ENCODE measurements around the gene PTGER3. TPM values are rescaled to one million over a fixed set of nuclear protein-coding genes. Genes with fewer than 3 reads are reported as not detected.

Gene PTGER3
- total and polyA plus RNA-seq, 10 of the 15 experiments (the other 5 are each of a cell fraction or from before 2014, with no cell fraction given) = under 0.01 to 0.04 (median 0.02) TPM; not detected in 7

GRCh38 chr1:71053758-71054157 lies 6.1 kb upstream of the PTGER3 start:
- Histone ChIP-seq H3K36me3 (ENCODE audit: control insufficient read depth in 2 of 2, insufficient read depth in 2 of 2, low read length in 1 of 2) (peaks cover 0 to 4% of the 10 kb centered on the region in 2 experiments; a peak in 2 of 4 replicates), H3K4me3 (no peak overlapping the region), H2AFZ (ENCODE audit: control insufficient read depth, low read depth, low read length) (no peak overlapping the region), H3K4me2 (ENCODE audit: control insufficient read depth, insufficient read depth) (no peak overlapping the region), H3K79me2 (ENCODE audit: control insufficient read depth, insufficient read depth, low read length) (no peaks in the 10 kb centered on the region), H3K27ac (ENCODE audit: control insufficient read depth, insufficient read depth) (no peak overlapping the region), H3K9me3 (replicated peaks; ENCODE audit: control insufficient read depth, insufficient read depth, low read length) (no peaks in the 10 kb centered on the region), H3K27me3 (replicated peaks in 1 of 2; ENCODE audit: control insufficient read depth in 2 of 2, insufficient read depth in 2 of 2, low read length in 1 of 2) (no peaks in the 10 kb centered on the region), H3K4me1 (ENCODE audit: control insufficient read depth, insufficient read depth, low read length) (no peaks in the 10 kb centered on the region), H4K20me1 (ENCODE audit: control insufficient read depth, insufficient read depth) (no peaks in the 10 kb centered on the region), H3K9ac (ENCODE audit: control insufficient read depth, insufficient read depth, low read length) (no peak overlapping the region)
- ChIA-PET RAD21 (ENCODE audit: unreplicated experiment) (no interaction called here), SMC1A (ENCODE audit: uncharacterized antibody, unreplicated experiment) (no interaction called here), CTCF (no interaction called here), POLR2A (no interaction called here)
- intact Hi-C loops (cut with micrococcal nuclease; ENCODE audit: unreplicated experiment) (loop anchor here (5.0 to 10.0 kb wide), 2 partner anchors 311 to 919 kb away; no protein-coding TSS in a partner anchor), in situ Hi-C loops (cut with MboI) (loop anchor here (5.0 to 10.0 kb wide), 3 partner anchors 366 to 919 kb away; no protein-coding TSS in a partner anchor)
- ATAC-seq = peak; percentile 34
- 60% methylated on average over 7 of the region's 7 CpGs for WGBS (ENCODE audit: insufficient coverage, insufficient replicate concordance, low lambda C conversion rate, missing lambda C conversion rate)
- FAIRE-seq = no peak
- no peak for DNase-seq (ENCODE audit: low read depth, low spot score)
- no TSS peak for BruUV-seq (replicated peaks)
- TF ChIP-seq ZBED1 (IDR thresholded peaks at IDR 0.05; ENCODE audit: borderline replicate concordance) (no peak), TCF12 (IDR thresholded peaks at IDR 0.05; ENCODE audit: low read depth, low read length) (no peak), POLR2AphosphoS2 (IDR thresholded peaks at IDR 0.05; ENCODE audit: low read depth, low read length) (peak; percentile 74)

- no peak overlapping the region for H3K4me2 ChIP-seq (ENCODE audit: control insufficient read depth, insufficient read depth)
- no peak overlapping the region for H2AFZ ChIP-seq (ENCODE audit: control insufficient read depth, low read depth, low read length)
- no peak for ATAC-seq
- TF ChIP-seq MAX (IDR thresholded peaks at IDR 0.05; ENCODE audit: low read depth, low read length) = no peak
- ChIA-PET RAD21 (ENCODE audit: unreplicated experiment) (no interaction called here), CTCF (no interaction called here), POLR2A (no interaction called here), SMC1A (ENCODE audit: uncharacterized antibody, unreplicated experiment) (no interaction called here)
- DNase-seq (ENCODE audit: low read depth, low spot score) = no peak
- intact Hi-C loops (cut with micrococcal nuclease; ENCODE audit: unreplicated experiment) = loop anchor here (5.0 to 10.0 kb wide), 2 partner anchors 311 to 918 kb away; no protein-coding TSS in a partner anchor
- no peaks in the 10 kb centered on the region for H3K9me3 ChIP-seq (replicated peaks; ENCODE audit: control insufficient read depth, insufficient read depth, low read length)
- H3K9ac ChIP-seq (ENCODE audit: control insufficient read depth, insufficient read depth, low read length) = no peak overlapping the region
- H3K4me1 ChIP-seq (ENCODE audit: control insufficient read depth, insufficient read depth, low read length) = no peaks in the 10 kb centered on the region
- no peak overlapping the region for H3K27ac ChIP-seq (ENCODE audit: control insufficient read depth, insufficient read depth)
- no peak overlapping the region for H3K4me3 ChIP-seq
- no TSS peak for BruUV-seq (replicated peaks)
- WGBS (ENCODE audit: insufficient coverage, insufficient replicate concordance, low lambda C conversion rate, missing lambda C conversion rate) = 0% methylated on average over 1 of the region's 1 CpG
- no peaks in the 10 kb centered on the region for H4K20me1 ChIP-seq (ENCODE audit: control insufficient read depth, insufficient read depth)
- no peak for FAIRE-seq
- peaks cover 0 to 2% of the 10 kb centered on the region in 2 experiments; a peak in 2 of 4 replicates for H3K36me3 ChIP-seq (ENCODE audit: control insufficient read depth in 2 of 2, insufficient read depth in 2 of 2, low read length in 1 of 2)
- in situ Hi-C loops (cut with MboI) = loop anchor here (5.0 to 10.0 kb wide), 3 partner anchors 366 to 918 kb away; no protein-coding TSS in a partner anchor
- H3K79me2 ChIP-seq (ENCODE audit: control insufficient read depth, insufficient read depth, low read length) = no peaks in the 10 kb centered on the region
- no peaks in the 10 kb centered on the region; a peak in 1 of 4 replicates for H3K27me3 ChIP-seq (replicated peaks in 1 of 2; ENCODE audit: control insufficient read depth in 2 of 2, insufficient read depth in 2 of 2, low read length in 1 of 2)
Observed at GRCh38 chr1:71053146-71053545, 5.5 kb upstream of the PTGER3 start.

All from GM12878 (cell line).